LoVo (cell line): ENCODE measurements around the gene CRYBB3.
"Not testable (repeated sequence)": the region's sequence is repeated elsewhere in the genome, so short reads cannot be mapped to it uniquely, and the experiment has no call there.

ENCODE experiments used
- DNase-seq: peaks from one replicate; pipeline ENCODE4 v3.0.0-alpha.2; 2016; ENCODE audit warnings: low spot score

The CRYBB3 gene

DNA sequence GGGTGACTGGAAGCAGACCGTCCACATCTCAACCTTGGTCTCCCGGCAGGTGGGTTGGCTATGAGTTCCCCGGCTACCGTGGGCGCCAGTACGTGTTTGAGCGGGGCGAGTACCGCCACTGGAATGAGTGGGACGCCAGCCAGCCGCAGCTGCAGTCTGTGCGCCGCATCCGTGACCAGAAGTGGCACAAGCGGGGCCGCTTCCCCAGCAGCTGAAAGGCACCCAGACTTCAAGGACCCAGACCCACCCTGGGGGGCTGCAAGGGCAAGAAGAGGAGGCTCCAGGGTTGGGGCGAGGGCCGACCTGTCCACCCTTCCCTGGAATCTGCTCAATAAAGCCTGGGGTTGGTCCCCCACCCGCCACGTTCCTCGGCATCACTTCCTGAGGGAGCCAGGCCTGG, 7.3 kb downstream of the CRYBB3 start:
- no peak for DNase-seq

DNA sequence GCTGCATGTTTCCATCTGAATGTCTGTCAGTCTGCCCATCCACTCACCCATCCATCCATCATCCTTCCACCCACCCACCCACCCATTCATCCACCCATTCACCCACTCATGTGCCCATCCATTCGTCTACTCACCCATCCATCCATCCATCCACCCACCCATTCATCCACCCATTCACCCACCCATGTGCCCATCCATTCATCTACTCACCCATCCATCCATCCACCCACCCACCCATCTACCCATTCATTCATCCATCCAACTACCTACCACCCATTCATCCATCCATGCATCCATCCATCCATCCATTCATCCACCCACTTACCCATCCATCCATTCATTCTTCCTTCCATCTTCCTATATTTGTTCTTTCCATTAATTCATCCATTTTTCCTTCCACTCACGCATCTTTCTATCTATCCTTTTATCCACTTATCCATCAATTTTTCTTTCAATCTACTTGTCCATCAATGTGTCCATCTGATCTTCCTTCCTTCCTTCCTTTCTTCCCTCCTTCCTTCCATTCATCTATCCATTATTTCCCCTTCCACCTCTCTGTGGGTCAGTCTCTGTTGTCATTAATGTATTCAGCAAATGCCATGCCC, 8.0 kb downstream of the CRYBB3 start:
- DNase-seq = no peak

DNA sequence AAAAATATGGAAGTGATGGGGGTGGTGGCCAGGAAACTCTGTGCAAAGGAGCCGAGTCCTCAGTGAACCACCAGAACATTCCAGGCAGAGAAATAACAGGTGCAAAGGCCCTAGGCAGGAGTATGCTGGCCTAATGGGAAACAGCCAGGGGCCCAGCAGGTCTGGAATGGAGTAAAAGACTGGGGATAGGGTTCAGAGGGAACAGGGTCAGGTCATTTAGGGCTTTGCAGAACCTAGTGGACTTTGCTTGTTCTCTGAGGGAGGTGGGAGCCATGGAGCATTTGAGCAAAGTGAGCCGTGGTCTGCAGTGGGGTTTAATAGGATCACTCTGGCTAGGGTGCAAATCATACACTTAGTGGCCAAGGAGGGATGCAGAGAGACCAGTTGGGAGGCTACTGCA, 8.7 kb downstream of the CRYBB3 start:
- no peak for DNase-seq

DNA sequence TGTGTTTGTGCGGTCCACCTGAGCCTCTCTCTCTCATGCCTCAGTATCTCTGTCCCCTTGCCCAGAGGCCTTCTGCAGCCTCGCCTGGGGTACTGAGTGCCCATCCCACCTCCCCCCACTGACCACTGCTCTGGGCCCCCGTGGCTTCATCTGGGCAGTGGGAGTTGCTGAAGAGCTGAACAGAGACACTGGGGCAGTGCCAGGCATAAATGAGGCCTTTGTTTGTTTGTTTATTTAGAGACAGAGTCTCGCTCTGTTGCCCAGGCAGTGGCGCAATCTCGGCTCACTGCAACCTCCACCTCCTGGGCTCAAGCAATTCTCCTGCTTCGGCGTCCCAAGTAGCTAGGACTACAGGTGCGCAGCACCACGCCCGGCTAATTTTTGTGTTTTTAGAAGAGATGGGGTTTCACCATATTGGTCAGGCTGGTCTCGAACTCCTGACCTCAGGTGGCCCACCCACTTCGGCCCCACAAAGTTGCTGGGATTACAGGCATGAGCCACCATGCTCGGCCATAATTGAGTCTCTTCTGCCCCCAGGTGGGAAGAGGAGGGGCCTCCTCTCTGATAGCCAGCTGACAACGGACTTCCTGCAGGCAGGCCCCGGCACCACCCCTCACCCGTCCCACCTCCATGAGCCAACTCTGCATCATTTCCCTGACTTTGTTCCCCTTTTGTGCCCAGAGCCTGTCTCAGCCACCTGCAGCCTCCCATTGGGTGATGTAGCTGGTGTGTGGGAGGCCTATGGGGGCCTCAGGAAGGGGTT, 9.3 kb downstream of the CRYBB3 start:
- DNase-seq = no peak

DNA sequence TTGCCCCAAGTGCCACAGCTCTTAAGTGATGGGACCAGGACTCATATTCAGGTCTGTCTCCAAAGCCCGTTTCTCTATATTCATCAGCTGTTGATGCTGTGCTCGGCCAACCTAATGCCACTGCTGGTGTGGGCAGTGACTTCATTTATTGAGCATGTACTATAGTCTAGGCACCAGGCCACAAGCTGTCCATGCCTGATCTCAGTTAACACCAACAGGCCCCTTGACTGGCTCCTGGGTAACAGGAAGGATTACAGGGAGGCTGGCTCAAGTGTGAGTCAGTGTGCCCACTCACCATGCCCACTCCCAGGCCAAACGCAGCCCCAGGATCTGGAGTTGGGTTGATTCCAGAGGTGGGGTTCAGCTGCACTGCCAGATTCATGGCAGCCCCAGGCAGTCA, 11.1 kb downstream of the CRYBB3 start:
- no peak for DNase-seq

DNA sequence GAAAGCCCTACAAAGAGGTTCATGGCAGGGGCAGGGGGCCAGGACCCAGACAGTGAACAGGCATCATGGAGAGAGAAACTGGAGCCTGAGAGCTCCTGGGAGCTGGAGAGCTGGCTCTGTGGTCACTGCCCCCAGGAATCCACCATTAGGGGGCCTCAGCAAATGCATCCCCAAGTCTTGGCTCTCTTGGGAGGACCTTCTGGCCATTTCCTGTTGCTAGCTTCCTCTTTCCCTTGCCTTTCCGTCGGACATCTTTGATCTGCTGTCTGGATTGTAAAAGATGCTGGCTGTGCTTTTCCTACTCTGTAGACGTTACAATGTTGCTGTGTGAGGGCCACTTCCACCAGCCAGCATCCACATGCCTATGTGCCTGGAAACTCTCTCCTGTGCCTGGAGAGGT, 12.7 kb downstream of the CRYBB3 start:
- DNase-seq = no peak

DNA sequence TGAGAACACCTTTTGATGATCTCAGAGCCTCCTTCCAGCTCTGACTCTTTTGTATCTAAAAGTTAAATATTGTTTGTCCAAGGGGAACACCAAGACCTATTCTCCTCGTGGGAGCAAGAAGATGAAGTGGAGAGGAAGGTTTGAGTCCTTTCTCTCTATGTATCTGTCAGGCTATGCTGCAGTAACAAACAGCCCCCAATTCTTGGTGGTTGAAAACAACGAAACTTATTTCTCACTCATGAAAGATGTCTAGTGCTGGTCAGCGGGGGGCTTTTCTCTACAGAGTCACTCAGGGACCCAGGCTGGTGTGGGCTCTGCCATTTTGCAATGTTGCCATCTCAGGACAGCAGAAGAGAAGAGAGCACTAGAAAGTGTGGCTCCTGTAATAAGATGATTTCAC, 13.6 kb downstream of the CRYBB3 start:
- no peak for DNase-seq

DNA sequence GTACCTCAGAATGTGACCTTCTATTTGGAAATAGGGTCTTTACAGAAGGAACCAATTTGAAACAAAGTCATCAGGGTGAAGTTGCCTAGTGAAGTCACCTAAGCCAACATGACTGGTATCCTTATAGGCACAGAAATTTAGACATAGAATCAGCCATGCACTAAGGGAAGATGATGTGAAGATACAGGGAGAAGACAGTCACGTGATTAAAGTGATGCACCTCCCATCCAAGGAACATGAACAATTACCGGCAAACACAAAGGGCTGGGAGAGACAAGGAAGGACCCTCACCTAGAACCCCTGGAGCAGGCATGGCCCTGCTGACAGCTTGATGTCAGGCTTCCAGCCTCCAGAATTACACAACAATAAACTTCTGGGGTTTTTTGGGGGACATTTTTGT, 16.6 kb downstream of the CRYBB3 start:
- DNase-seq = no peak

DNA sequence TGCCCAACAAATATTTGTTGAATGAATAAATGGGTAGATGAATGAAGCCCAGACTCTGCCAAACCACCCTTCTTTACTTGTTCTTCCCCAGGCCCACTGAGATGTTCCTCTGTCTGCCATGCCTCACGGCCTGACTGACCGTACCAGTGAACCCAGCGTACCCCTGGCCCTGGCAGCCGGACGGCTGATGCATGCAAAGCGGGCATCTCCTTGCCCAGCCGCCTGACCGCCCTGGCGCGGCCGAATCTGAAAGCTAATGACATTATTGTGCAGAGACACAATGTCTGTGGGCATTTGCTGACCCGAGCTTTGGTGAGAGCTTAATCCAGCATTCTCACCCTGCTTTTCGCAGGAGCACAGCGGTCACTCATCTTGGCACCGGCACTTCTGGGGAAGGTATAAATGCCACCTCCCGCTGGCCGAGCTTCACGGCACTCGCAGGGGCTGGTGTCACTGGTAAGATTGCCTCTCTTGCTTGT, 19.6 kb downstream of the CRYBB3 start, which contains the start of gene CRYBB2:
TSS of gene CRYBB2 (plus strand) at position 429 of the 479 bp plus-strand sequence. CDS start 1,791 bp downstream, outside the sequence.
- no peak for DNase-seq

DNA sequence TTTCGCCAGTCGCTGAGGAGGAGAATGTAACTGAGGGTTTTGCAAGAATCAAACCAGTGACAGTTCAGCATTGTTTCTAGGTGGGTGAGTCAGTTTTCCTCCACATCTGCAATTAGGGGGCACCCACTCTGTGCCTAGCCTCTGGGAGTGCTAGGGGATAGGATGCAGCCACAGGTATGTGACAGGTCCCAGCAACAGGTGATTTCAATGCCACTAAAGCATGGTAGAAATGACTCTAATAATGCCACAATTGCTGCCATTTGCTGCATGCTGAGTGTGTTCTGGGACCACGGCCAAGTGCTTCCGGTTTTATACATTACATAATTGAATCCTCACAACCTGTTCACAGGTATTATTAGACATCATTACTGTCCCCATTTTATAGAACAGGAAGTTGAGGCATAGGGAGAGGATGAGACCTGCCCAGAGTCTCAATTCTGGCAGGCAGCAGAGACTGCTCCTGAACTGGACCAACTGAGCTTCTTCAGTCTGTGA, 20.3 kb downstream of the CRYBB3 start:
- DNase-seq = no peak

DNA sequence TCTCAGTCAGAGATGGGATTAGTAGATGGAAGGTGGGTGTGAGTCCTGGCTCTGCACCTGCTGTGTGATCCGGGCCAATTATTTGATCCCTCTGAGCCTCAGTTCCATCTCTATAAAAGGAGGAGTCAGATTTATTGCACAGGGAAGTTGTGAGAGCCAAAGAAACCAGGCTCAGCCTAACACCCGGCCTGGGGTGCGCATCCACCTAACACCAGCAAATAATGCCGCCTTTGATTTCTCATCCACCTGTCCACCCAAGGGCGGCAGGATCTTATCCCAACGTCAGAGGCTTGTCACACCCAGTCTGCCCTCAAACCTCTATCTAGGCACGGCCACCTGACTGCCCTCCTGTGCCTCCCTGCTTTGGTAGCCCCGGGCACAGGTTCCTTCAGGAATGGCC, 22.1 kb downstream of the CRYBB3 start:
- DNase-seq = no peak

DNA sequence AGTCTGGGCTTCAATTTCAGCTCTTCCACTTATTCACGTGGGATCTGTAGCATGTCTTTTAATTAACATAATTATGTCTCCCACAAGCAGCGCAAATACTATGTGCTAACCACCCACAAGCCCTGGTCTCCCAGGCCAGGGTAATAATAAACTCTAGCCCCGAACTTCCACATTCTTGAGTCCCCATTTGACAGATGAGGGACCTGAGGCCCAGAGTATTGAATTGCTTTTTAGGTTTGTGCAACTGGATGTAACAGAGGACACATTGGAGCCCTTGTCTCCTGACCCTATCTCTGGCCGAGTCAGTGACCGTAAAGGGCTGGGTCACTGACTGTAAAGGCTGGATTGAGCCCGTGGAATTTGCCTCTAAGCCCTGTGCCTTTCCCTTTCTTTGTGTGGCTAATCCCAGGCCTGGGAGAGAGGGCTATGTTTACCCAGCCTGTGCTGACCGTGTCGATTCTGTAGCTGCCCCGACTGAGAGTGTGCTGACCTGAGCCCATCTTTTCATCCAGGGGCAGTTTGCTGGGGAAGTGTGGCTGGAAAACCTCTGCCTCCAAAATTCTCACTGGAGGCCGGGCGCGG, 23.7 kb downstream of the CRYBB3 start:
- no peak for DNase-seq

DNA sequence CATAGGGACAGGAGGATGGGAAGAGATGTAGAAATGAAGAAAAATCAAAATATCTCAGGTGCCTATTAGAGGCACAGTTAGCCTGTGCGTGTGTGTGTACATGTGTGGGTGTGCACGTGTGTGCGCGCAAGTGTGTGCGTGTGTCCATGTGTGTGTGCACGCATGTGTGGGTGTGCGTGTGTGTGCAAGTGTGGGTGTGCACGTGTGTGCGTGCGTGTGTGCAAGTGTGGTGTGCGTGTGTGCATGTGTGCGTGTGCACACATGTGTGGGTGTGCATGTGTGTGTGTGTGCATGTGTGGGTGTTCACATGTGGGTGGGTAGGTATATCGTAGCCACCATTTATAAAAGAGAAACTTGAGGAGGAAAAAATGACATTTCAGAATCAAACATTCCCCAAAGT, 29.2 kb downstream of the CRYBB3 start:
- no peak for DNase-seq

DNA sequence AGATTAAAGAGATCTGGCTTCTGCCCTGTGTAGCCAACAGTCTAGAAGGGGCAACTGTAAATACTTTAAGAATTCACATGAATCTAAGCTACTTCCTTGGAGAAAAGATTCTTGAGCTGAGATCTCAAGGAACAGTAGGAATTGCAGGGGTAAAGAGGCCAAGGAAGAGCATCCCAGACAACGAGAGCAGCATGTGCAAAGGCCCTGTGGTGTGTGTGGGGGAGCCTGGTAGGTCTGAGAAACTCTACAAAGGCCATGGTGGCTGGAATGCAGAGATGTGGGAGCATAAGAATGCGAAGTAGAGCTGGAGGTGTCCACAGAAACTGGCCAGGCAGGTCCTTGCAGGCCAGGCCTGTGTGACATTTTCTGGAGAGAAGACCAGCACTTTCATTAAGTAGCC, 31.1 kb downstream of the CRYBB3 start:
- not testable (repeated sequence) for DNase-seq

DNA sequence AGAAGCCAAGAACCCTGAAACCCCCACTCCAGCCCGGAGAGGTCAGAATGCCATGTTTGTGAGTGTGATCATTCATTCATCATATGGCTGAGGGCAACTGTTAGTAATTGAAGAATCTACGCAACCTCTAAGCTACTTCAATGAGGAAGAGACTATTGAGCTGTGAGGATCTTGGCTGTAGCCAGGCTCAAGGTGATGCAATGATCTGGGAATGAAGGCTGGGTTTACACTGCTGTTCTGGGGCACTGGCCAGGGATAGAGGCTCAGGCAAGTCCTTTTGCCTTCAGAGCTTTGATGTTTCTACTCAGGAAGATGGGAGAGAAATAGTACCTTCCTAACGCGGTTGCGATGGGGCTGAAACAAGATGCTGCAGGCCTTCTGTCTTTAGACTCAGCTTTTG, 32.6 kb downstream of the CRYBB3 start:
- DNase-seq = no peak

DNA sequence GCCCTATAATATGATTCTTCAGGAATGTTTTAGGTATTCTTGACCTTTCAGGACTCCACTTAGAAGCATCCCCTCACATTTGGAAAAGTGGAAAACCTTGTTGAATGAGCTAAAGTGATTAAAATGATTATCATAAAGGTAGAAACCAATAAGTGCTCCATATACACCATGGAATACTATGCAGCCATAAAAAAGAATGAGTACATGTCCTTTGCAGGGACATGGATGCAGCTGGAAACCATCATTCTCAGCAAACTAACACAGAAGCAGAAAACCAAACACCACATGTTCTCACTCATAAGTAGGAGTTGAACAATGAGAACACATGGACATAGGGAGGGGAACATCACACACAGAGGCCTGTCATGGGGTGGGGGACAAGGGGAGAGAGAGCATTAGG, 34.0 kb downstream of the CRYBB3 start:
- not testable (repeated sequence) for DNase-seq

DNA sequence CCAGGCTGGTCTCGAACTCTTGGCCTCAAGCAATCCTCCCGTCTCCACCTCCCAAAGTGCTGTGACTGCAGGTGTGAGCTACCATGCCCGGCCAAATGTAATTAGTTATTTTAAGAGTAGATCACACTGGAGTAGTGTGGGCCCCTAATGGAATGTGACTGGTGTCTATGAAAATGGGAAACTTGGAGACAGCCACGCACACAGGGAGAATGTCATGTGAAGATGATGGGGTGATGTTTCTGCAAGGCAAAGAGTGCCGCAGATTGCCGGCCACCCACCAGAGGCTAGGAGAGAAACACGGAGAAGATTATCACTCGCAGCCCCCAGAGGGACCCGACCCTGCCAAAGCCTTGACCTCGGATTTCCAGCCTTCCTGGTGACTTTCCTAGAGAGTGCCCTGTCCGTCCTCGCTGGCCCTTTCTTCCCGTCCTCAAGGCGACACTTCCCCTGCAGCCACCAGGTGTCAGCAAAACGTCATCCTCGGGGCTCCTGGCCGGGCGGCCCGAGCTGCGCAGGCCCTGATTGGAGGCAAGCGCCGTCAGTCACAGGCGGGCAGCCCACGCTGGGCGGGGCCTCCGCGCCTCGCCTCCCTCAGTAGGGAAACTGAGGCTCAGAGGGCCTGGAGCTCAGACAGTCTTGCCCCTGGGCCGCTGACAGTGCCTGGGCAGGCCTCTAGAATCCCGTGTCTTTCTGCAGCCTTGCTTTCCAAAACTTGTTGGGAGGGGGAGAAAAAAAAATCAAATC, 36.1 kb downstream of the CRYBB3 start:
- DNase-seq = peak; percentile 89

DNA sequence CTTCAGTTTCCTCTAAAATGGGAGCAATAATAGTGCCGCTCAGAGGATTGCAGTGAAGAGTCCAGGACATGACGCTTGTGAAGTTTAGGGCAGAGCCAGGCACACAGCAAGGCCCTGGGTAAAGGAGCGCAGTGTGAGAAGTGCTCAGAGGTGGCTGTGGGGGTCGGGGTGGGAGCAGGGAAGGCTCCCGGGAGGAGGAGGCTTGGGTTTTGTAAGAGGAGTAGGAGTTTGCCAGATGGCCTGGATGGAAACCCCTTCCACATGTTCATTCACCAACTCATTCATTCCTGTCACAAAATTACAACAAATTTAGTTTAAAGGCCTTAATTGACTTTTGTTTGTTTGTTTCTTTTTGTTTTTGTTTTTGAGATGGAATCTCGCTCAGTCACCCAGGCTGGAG, 36.8 kb downstream of the CRYBB3 start:
- no peak for DNase-seq

DNA sequence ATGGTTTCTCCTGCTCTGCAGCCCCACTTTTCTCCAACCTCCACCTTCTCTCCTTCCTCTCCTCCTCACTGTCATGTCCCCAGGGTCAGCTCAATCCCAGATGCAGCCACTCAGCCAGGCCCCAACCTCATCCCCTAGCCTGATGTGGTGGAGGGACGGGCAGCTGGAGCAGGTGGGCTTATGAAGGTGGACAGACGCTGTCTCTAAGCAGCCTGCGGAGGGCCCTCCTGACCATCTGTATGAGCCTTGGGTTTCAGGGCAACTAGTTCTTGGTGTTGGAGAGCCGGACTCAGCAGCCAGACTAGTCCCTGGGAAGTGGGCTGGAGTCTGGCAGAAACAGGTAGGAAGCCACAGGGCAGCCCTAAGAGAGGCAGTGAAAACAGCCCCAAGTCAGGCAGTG, 37.8 kb downstream of the CRYBB3 start:
- no peak for DNase-seq

DNA sequence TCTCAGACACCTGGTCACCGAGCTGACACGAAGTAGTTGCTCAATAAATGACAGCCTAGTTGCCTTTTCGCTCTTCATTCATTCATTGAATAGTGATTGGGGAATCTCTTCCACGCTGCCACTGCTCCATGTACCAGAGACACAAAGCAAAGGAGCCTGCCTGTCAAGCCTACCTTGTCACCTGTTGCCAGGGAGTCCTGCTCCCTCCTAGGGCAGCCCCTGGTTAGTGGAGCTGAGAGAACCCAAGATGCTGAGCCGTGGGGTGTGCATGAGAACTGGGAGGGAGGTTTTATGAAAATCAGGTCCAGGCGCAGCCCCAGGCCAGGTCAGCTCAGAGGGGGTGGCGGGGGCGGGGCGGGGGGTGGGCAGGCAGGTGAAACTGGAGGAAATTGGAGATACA, 38.4 kb downstream of the CRYBB3 start:
- not testable (repeated sequence) for DNase-seq

DNA sequence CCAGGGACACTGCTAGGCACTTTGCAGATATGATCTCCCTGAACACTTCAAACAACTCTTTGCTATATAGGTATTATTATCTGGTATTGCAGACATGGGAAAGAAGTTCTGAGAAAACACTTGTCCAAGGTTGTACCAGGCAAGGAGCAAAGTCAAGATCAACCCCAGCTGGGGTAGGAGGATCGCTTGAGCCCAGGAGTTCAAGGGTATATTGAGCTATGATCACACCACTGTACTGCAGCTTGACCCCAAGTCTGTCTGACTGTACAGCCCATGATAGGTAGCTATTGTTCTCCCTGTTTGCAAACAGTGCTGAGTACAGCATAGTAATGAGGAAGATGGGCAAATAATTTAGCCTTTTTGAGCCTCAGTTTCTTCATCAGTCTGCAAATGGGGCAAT, 55.5 kb downstream of the CRYBB3 start:
- not testable (repeated sequence) for DNase-seq
